HG02759 (cell line): Measurements from ENCODE around the gene RUNX1.

Source experiments
- ATAC-seq: cut with Tn5 transposase; IDR thresholded peaks from one replicate; pipeline ENCODE4 v1.9.1; 2021; ENCODE audit warnings: mild to moderate bottlenecking, moderate library complexity; ENCODE audit not compliant: unreplicated experiment

RUNX1 gene

DNA sequence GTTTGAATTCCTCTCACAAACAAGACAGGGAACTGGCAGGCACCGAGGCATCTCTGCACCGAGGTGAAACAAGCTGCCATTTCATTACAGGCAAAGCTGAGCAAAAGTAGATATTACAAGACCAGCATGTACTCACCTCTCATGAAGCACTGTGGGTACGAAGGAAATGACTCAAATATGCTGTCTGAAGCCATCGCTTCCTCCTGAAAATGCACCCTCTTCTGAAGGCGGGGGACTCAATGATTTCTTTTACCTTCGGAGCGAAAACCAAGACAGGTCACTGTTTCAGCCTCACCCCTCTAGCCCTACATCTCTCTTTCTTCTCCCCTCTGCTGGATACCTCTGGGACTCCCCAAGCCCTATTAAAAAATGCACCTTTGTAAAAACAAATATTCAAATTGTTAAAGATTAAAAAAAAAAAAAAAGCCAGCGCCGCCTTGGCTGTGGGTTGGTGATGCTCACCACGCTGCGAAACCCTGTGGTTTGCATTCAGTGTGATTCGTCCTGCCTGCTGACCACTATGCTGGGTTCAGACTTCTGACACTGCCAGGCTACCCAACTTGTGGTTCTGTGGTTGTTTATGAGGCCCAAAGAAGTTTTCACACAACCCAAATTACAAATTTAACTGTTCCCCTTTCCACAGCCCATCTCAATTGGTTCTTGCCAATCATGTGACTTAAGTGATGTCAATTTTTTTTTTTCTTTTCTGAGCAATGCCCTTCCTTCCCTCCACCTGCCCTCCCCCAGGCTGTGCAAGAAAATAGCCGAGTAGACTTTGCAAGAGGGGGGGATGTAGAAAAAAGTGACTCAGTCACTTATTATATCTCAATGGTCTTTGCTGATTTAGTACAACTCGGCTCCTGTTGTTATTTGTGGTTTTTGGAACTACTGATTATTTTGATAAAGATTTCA lies at the start of gene RUNX1:
Gene RUNX1 (minus strand): TSS at position 597 of the 912 bp plus-strand sequence.
- peak; percentile 77 for ATAC-seq

DNA sequence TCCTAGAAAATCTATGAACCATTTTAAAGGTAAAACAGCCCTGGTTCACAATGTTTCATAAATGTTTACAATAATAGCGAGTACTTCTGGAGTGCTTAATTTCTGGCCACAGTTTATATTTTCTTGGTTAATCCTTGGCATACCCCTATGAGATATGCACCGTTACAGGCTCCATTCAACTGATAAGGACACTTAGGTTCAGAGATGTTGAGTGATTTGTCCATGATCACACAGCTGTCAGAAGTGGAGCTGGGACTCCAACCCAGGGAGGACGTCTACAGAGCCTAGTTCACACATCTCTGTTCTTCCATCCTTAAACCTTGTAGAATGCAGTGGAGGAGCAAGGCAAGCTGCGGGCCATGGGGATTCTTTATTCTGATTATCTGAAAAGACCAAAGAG lies 48.4 kb upstream of the RUNX1 start:
- no peak for ATAC-seq

GRCh38 chr21:35096959-35097358 lies 47.9 kb upstream of the RUNX1 start:
- ATAC-seq, result no peak

- ATAC-seq, result no peak
Measured at GRCh38 chr21:35095859-35096291, 46.8 kb upstream of the RUNX1 start.

- no peak for ATAC-seq
Measured at GRCh38 chr21:35093514-35093913, 44.4 kb upstream of the RUNX1 start.

GRCh38 chr21:35091496-35091895 lies 42.4 kb upstream of the RUNX1 start:
- no peak for ATAC-seq

GRCh38 chr21:35090403-35090802 lies 41.3 kb upstream of the RUNX1 start:
- no peak for ATAC-seq

DNA sequence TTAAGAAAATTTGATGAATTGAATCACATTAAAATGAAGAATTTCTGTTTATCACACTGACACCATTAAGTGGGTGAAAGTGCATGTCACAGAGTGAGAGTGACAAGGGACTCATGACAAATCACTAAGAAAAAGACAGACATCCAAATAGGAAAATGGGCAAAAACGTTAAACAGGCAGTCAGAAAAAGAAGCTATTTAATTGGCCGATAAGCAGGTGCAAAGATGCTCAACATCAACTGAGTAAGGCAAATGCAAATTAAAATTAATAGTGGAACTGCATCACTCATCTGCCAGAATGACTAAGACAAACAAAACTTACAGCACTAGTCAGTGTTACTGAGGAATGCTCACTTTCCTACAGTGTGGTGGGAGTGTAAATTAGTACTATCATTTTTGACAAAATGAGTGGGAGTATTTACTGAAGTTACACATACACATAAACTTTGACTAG lies 39.2 kb upstream of the RUNX1 start:
- ATAC-seq, result no peak

DNA sequence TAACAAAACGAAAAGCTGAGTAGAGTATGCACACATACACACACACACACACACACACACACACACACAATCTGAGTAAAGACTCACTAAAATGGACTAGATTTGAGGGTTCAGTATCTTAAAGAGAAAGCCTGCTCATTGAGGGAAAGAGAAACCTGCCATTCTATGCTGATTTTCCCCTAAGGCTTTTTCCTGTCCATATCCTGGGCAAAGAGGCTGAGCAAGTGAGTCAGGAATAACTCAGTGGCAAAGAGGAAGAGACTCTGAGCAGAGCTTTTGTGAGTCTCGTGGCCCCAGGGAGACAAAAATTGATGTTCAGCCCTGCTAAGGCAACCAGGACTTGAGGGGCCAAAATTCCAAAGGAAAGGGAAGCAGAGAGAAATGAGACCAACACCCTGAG lies 37.3 kb upstream of the RUNX1 start:
- no peak for ATAC-seq

GRCh38 chr21:35084869-35085268 lies 35.8 kb upstream of the RUNX1 start:
- ATAC-seq, result no peak

DNA sequence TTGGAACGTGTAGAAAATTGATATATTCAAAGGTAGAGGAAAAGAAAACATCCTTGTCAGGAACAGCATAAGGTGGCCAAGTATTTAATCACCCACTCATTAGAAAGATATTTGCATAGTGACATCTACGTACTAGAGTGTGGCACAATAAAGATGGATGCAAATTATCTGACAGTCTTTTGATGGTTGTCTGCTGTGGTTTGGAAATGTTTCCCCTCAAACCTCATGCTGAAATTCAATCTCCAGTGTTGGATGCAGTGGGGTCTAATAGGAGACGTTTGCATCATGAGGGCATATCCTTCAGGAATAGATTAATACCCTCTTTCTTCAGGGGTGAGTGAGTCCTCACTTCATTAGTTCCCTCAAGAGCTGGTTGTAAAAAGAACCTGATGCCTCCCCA lies 34.1 kb upstream of the RUNX1 start:
- ATAC-seq, result no peak

- no peak for ATAC-seq
Measured at GRCh38 chr21:35081861-35082260, 32.8 kb upstream of the RUNX1 start.

DNA sequence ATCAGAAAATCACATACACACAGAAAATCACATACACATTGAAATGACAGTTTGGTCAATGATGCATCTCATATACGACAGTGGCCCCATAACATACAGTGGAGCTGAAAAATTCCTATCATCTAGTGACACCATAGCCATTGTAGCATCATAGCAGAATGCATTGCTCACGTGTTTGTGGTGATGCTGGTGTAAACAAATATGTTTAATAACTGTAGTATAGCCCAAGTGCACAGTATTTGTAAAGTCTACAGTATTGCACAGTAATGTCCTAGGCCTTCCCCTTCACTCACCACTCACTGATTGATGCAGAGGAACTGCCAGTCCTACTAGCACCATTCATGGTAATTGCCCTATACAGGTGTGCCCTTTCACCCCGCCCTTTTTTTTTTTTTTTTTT lies 30.1 kb upstream of the RUNX1 start:
- no peak for ATAC-seq

DNA sequence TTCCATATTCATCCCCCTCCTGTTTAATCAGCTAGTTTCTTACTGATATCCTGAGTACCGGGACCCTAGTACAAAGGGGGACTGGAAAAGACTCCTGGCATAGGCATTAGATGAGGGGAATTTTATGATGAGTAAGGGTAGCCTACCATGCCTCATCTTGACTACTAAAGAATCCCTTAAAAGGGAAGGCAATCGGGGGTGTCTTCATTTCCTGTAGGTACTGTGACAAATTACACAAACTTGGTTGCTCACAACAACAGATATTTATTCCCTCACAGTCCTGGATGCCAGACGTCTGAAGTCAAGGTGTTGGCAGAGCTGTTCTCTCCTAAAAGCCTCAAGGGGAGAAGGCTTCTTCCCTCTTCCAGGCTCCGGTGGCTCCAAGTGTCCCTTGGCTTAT lies 28.9 kb upstream of the RUNX1 start:
- no peak for ATAC-seq

DNA sequence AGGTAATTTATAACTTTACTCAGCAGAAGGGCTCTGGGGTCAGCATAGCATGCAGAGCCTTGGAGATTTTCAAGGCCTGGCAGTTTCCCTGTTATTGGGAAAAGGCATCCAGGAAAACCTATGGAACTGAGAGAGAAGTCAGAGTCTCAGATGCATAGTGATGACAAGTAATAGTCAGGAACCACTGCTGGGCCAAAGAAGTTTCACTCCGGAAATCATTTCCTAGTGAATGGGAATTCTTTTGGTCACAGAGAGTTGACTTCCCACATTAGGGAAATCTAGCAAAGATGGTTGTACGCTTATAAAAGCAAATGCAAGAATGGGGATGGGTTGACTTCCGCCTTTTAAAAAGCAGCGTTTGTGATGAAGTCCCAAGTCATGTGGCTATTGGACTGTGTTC lies 28.4 kb upstream of the RUNX1 start:
- ATAC-seq, result no peak

- no peak for ATAC-seq
Measured at GRCh38 chr21:35075546-35075945, 26.4 kb upstream of the RUNX1 start.

DNA sequence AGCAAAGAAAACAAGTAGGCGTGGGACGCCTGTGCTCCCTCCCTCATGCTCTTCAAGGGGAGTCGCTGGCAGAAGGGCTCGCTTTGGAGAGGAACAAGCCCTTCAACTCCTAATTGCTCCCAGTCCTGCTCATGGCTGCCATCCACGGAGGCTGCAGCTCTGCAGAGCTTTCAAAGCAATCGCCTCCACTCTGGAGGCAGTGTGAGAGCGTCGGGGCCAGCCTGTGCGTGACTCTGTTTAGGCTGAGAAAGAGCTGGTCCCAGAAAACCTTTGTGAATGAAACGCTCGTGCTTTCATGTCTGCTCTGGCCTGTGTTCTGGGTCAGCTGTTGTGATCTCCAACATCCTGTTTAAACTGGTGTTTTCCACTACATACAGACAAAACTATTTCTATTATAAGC lies 23.9 kb upstream of the RUNX1 start:
- no peak for ATAC-seq

DNA sequence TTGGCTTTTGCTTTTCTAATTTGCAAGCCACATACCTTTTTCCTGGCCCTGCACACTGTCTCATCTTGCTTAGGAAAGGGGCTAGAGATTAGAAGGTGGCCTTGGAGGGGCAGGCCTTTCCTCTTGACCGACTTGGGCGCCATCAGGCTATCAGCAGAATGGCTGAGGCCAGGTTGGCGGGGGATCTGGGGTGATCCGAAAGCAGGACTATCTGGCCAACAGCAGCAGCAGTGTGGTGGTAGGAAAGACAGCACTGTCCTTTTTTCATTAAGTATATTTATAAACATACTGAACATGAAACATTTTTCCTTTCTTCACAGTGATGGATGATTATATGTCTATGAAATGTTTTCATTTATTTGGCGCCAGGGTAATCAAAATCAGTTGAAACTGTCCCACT lies 23.5 kb upstream of the RUNX1 start:
- no peak for ATAC-seq

DNA sequence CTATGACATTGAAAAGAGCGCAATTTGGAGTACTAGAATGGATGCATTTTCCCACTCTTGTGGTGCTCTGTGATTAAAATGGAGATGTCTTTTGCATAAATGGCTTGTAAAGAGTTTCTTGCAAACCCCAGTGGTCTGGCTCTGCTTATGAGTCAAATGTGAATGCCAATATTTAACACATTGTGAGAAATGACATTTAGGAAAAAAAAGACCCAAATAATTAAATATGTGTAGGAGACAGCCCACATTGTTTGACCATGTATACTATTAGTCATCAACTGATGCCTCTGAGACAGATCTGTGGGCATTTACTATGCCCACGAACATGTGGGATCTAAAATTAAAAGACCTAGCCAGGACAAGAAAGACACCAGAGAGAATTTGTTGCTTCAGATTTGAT lies 22.2 kb upstream of the RUNX1 start:
- ATAC-seq, result no peak

DNA sequence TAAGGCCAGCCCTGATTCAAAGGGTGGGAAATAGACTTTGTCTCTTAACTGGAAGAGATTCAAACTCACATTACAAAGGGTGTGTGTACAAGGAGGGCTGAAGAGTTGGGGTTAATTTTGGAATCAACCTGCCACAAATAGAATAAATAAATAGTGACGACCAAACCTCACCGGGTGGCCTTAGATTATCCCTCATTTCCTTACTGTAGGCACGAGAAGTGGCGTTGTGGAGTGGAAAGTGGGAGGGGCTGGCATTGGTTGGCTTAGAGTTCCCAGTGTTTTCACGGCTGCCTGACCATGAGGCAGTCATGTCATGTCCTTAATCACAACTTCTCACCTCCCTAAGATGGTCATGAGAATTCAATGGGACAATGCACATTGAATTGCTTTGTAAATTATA lies 21.3 kb upstream of the RUNX1 start:
- no peak for ATAC-seq

- ATAC-seq, result no peak
Measured at GRCh38 chr21:35066824-35067223, 17.7 kb upstream of the RUNX1 start.

DNA sequence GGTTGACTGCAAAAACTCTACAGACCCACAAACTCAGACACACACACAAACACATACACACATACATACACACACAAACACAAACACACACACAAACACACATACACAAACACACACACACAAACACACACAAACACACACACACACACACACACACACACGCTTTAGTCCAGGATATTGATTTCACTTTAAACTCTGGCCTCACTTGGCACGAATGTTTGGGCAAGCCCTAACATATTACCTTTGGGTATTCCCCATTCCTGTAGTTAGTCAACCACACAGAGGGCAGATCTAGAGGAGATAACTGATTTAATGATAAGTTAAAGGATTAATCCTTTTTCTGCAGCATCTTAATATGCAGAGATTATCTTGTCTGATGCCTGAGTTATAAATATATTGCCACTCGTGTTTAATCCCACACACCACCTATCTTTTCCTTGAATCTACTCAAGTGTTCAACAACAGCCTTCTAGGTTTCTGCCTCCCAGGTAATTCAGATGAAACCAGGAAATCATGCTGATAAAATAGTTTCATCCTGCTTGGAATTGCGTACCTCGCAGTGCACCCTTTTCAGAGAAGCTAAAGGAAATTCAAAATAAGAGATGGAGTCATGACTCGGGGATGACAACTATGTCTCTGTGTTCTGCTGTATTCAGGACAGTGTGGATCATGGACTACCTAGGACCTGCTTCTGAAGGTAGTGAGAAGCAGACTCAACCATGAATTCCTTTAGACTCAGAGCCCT lies 14.5 kb upstream of the RUNX1 start:
- no peak for ATAC-seq
